Ascending aorta (tissue), 2 donors: Measurements from ENCODE around the gene MYOM1. TPM values are rescaled to one million over a fixed set of nuclear protein-coding genes. Genes with fewer than 3 reads are reported as not detected.

ENCODE experiments used
- DNase-seq, 2 donors: peaks; one replicate each; pipeline ENCODE4 v3.0.0-alpha.2; 2019; ENCODE audit warnings: low spot score in 2 of 2
- H3K27ac ChIP-seq, 2 donors: fragments of 200-600 bp; sonication (generic); one replicate each; pipeline ENCODE4 v1.5.1; 2016 to 2017; ENCODE audit warnings: mild to moderate bottlenecking in 1 of 2
- H3K27me3 ChIP-seq: fragments of 200-600 bp; sonication (generic); one replicate; pipeline ENCODE4 v1.5.1; 2017
- H3K36me3 ChIP-seq, 2 donors: fragments of 200-600 bp; sonication (generic); one replicate each; pipeline ENCODE4 v1.5.1; 2016
- H3K4me1 ChIP-seq, 2 donors: fragments of 200-600 bp; sonication (generic); one replicate each; pipeline ENCODE4 v1.5.1; 2016 to 2017; ENCODE audit warnings: mild to moderate bottlenecking in 1 of 2
- H3K4me3 ChIP-seq, 2 donors: fragments of 200-600 bp; sonication (generic); one replicate each; pipeline ENCODE4 v1.5.1; 2016 to 2017; ENCODE audit warnings: mild to moderate bottlenecking in 1 of 2
- H3K9me3 ChIP-seq, 2 donors: fragments of 200-600 bp; sonication (generic); one replicate each; pipeline ENCODE4 v1.5.1; 2016
- intact Hi-C: fragments of 100-400 bp; cut with DNase I; formaldehyde crosslinking; loops from one replicate; pipeline ENCODE4 v1.15.1; 2023
- total RNA-seq: library from RNA; depleted of rRNA; stranded (reverse); fragments of >200 nt; gene quantifications from one replicate; pipeline ENCODE4 v1.1.0, GENCODE V29; 2016
- TF ChIP-seq, protein P1 (sequence below), 3 experiments: fragments of 200-600 bp in 2 of 3; fragments of 450-650 bp in 1 of 3; sonication (generic) in 2 of 3; IDR thresholded peaks; one replicate each; pipeline ENCODE4 v1.5.1; 2016 to 2019; ENCODE audit warnings: antibody characterized with exemption in 3 of 3, mild to moderate bottlenecking in 1 of 3, moderate library complexity in 1 of 3

The MYOM1 gene
- total RNA-seq, 1 donor from 2014 or later = 7.8 TPM

- intact Hi-C loops = loop anchor here (1.0 to 5.0 kb wide), 2 partner anchors 66 to 131 kb away; no protein-coding TSS in a partner anchor
- no peaks in the 10 kb centered on the region for H3K27me3 ChIP-seq
- H3K27ac ChIP-seq = no peak overlapping the region
- H3K4me1 ChIP-seq = peaks cover 0 to 3% of the 10 kb centered on the region in 2 donors
- peaks cover 0 to 6% of the 10 kb centered on the region in 2 donors for H3K36me3 ChIP-seq
- H3K4me3 ChIP-seq = peak overlapping the region in 1 of 2 donors; percentile 34
- DNase-seq = peak in 1 of 2 donors; percentile 81
- no peaks in the 10 kb centered on the region for H3K9me3 ChIP-seq
- TF ChIP-seq, protein P1, sequence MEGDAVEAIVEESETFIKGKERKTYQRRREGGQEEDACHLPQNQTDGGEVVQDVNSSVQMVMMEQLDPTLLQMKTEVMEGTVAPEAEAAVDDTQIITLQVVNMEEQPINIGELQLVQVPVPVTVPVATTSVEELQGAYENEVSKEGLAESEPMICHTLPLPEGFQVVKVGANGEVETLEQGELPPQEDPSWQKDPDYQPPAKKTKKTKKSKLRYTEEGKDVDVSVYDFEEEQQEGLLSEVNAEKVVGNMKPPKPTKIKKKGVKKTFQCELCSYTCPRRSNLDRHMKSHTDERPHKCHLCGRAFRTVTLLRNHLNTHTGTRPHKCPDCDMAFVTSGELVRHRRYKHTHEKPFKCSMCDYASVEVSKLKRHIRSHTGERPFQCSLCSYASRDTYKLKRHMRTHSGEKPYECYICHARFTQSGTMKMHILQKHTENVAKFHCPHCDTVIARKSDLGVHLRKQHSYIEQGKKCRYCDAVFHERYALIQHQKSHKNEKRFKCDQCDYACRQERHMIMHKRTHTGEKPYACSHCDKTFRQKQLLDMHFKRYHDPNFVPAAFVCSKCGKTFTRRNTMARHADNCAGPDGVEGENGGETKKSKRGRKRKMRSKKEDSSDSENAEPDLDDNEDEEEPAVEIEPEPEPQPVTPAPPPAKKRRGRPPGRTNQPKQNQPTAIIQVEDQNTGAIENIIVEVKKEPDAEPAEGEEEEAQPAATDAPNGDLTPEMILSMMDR (IDR thresholded peaks at IDR 0.05) = peak; percentile 55 to 78 (median 78)
Observed at GRCh38 chr18:3062798-3063680, 156.7 kb downstream of the MYOM1 start.

GRCh38 chr18:3061581-3062312 lies 158.0 kb downstream of the MYOM1 start:
- no peak overlapping the region for H3K27ac ChIP-seq
- H3K36me3 ChIP-seq = no peaks in the 10 kb centered on the region
- intact Hi-C loops = loop anchor here (5.0 kb wide), 1 partner anchor 64 kb away; no protein-coding TSS in a partner anchor
- no peak for DNase-seq
- no peak overlapping the region for H3K4me3 ChIP-seq
- TF ChIP-seq, protein P1 (IDR thresholded peaks at IDR 0.05) = no peak
- peaks cover 0 to 3% of the 10 kb centered on the region in 2 donors for H3K4me1 ChIP-seq
- H3K27me3 ChIP-seq = no peaks in the 10 kb centered on the region
- no peaks in the 10 kb centered on the region for H3K9me3 ChIP-seq

- intact Hi-C loops = loop anchor here (5.0 kb wide), 1 partner anchor 64 kb away; no protein-coding TSS in a partner anchor
- Histone ChIP-seq H3K36me3 (no peaks in the 10 kb centered on the region), H3K27ac (no peak overlapping the region), H3K9me3 (no peaks in the 10 kb centered on the region), H3K4me3 (no peak overlapping the region), H3K4me1 (peaks cover 0 to 3% of the 10 kb centered on the region in 2 donors), H3K27me3 (no peaks in the 10 kb centered on the region)
- TF ChIP-seq, protein P1 (IDR thresholded peaks at IDR 0.05) = no peak
- DNase-seq = no peak
Observed at GRCh38 chr18:3060667-3061580, 158.8 kb downstream of the MYOM1 start.

DNA sequence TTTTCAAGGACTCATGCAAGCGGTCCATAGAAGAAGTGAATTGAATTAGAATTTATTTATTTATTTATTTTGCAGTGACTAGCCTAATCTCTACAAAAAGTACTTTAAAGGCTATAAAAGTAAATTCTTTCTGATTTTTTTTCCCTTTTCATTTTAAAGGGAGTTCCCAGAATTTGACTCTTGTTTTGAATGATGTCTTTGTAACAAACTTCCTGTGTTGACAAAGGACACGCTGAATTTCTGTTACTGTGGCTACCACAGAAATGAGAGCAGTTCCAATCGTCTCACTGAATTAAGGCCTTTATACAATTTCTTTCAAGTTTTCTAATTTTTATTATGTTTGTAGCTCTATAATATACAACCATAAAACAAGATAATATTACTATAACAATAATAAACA lies 160.5 kb downstream of the MYOM1 start:
- Histone ChIP-seq H3K4me3 (no peak overlapping the region), H3K27ac (no peak overlapping the region), H3K27me3 (no peaks in the 10 kb centered on the region), H3K9me3 (no peaks in the 10 kb centered on the region), H3K36me3 (no peaks in the 10 kb centered on the region), H3K4me1 (peaks cover 0 to 3% of the 10 kb centered on the region in 2 donors)
- intact Hi-C loops = no loop called here
- DNase-seq = no peak
- TF ChIP-seq, protein P1 (IDR thresholded peaks at IDR 0.05) = no peak
